Measurements from ENCODE around the gene RPH3AL.

The RPH3AL gene, protein sequence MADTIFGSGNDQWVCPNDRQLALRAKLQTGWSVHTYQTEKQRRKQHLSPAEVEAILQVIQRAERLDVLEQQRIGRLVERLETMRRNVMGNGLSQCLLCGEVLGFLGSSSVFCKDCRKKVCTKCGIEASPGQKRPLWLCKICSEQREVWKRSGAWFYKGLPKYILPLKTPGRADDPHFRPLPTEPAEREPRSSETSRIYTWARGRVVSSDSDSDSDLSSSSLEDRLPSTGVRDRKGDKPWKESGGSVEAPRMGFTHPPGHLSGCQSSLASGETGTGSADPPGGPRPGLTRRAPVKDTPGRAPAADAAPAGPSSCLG

GRCh38 chr17:352421-353212 lies at the start of gene RPH3AL:
RPH3AL (minus strand) TSS chr17:352807; CDS start chr17:327543, 25,264 bp downstream.
- DNase-seq, result peak; percentile 6

DNA sequence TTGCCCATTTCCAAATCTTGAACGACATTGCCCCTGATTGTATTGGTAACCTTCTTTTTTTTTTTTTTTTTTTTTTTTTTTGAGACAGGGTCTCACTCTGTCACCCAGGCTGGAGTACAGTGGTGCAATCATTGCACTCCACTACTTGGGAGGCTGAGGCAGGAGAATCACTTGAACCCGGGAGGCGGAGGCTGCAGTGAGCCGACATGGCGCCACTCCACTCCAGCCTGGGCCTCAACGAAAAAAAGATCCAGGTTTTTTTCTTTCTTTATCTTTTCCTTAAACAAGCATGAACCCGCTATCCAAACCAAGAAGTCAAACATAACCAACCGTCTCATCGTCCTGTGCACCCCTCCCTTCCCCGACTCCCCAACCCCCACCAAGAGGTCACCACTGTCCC lies 47.6 kb upstream of the RPH3AL start:
- no peak for DNase-seq

DNA sequence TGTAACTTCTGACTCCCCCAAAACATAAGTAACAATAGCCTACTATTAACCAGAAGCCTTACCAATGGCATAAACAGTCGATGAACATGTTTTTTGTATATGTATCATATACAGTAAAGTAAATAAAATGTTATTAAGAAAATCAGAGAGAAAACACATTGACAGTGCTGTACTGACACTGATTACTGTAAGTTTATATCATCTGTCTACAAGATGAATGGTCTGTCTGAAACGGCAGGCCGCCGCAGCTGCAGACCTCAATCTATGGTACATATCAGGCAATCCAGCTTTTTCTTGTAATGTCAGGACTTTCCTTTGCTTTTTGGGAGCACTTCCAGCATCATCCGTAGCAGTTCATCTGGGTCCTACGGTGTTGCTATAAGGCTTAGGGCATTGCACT lies 44.2 kb upstream of the RPH3AL start:
- no peak for DNase-seq

DNA sequence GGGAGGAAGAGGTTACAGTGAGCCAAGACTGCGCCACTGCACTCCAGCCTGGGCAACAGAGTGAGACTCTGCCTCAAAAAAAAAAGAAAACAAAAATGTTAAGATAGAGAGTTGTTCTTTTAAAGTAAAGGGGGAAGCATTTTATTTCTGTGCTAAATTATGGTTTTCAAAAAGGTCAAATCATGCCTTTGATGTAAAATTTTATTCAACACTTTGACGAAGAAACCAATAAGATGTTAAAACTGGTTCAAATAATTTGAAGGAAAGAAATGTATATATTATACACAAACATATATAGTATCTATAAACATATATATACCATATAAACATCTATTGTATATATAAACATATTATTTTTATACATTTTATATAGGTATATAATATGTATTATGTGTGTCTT lies 43.4 kb upstream of the RPH3AL start:
- DNase-seq, result no peak

GRCh38 chr17:395179-395578 lies 42.6 kb upstream of the RPH3AL start:
- no peak for DNase-seq

DNA sequence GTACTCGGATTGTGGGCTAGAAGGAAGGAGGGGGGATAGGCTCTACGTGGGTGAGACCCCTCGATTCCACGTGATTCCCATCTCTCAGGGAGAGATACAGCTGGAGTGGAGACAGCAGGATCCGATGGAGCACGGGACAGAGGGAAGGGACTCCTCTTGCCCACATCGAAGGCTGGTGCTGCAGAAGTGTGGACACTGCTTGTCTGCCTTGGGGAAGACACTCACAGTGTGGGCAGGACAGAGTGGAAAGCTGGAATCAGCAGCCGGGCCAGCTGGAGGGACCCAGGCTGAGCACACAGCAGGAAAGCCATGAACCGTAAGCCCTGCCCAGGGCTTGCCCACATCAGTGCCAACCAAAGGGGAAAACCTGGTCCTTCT lies 42.1 kb upstream of the RPH3AL start:
- DNase-seq, result no peak

- no peak for DNase-seq
Observed at GRCh38 chr17:393806-394717, 41.5 kb upstream of the RPH3AL start.

DNA sequence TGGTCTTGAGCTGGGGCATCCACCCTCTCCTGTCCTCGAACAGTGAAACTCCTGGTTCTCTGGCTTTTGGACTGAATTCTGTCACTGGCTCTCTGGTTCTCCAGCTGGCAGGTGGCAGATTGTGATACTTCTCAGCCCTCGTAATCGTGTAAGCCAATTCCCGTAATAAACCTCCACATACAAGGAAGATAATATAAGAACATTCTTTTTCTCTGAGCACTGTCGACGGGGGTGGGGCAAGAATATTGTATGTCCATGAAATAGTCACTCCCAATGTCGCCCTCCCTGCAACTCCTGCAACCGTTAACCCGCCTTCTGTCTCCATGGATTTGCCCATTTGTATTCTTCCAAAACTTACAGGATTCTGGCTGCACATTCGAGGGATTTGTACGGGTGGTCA lies 39.2 kb upstream of the RPH3AL start:
- no peak for DNase-seq

GRCh38 chr17:390025-390424 lies 37.4 kb upstream of the RPH3AL start:
- DNase-seq, result no peak

DNA sequence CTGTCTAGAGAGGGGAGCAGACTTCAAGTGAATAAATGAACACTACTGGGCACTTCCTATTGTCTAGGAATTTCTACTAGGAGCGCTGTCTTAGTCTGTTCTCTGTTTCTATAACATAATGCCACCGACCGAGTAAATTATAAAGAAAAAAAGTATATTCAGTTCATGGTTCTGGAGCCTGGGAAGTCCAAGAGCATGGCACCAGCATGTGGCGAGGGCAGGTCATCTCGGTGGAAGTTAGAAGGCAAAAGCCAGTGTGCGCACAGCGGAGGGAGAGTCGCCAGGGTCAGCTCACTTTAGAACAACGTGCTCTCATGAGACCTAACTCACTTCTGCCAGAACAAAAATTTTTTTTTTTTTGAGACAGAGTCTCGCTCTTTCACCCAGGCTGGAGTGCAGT lies 35.5 kb upstream of the RPH3AL start:
- no peak for DNase-seq

DNA sequence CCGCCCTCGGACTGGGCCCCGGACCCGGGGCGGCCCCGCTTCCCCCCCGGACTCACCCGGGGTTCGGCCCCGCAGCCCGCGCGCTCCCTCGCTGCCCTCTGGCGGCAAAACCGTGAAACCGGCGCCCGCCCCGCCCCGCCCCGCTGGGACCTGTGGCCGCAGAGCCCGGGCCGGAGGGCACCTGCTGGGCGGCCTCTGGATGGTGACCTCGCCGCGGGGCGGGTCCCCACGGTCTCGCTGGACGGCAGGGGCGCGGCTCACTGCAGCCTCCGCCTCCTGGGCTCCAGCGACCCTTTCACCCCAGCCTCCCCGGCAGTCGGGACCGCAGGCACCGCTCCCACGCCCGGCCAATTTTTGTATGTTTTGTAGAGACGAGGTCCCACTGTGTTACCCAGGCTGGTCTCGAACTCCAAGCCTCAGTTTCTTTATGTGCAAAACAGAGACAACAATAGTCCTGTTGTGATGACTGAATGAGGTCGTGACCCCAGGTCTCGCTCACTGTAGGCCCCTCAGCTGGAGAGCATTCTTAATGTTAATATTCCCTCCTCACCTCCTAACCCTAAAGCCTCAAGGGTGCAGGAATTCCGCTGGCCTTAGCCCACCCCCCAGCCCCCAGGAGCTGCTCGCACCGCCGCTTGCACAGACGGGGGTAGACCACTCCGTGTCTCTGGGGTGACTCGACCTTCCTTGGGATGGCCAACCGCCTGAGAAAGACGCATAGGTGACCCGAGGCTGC lies 33.7 kb upstream of the RPH3AL start:
- peak; percentile 6 for DNase-seq

GRCh38 chr17:385836-386140 lies 33.2 kb upstream of the RPH3AL start:
- DNase-seq, result no peak

DNA sequence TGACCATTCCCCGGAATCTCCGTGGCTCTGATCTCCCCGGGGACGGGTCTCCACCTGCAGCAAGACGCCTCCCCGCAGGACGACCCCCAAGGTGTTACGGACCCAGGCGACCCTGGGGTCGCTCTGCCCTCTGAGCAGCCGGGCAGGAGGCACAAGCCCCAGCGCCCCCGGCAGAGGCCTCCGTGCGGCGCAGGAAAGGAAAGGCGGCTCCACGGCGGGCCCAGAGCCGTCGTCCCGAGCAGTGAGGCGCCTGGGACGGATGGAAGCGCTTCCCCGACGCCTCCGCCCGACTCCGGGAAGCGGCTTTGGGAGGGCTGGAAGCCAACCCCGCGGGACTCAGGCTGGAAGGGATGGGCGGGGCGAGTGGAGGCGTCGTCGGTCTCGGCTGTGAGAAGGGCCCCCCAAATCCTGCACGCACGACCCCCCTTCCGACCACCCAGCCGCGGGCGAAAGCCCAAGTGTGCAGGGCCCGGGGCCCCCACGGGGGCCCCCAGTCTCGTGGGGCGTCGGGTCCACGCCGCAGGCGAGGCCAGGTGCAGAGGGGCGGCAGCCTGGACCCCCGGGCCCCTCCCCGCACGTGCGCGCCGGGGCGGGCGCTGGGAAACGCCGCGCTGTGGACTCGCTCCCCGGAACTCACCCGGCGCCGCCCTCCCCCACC lies 32.7 kb upstream of the RPH3AL start:
- DNase-seq, result no peak

DNA sequence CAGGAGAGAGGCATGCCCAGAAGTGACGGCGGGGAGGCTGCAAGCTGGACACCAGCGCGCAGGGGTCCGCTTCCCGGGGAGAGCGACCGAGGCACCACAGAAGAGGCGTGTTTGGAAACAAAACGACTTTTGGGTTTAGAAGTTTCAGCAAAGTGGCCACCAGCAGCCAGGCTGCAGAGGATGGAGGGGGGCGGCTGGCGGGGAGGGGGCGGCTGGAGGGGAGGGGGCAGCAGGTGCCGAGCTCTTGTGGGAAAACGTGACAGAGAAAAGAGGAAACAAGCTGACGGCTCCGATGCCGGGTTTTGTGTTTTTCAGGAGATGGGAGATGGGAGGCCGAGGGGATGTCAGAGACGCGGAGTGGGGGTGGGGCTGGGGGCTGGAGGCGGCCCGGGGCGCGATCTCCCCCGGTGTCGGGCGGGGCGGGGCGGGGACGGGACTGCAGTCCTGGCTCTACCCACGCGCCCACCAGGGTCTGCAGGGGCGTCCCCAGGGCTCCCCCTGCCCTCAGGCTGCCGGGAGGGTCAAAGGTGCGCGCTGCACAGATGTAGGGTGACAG lies 32.1 kb upstream of the RPH3AL start:
- DNase-seq, result no peak

DNA sequence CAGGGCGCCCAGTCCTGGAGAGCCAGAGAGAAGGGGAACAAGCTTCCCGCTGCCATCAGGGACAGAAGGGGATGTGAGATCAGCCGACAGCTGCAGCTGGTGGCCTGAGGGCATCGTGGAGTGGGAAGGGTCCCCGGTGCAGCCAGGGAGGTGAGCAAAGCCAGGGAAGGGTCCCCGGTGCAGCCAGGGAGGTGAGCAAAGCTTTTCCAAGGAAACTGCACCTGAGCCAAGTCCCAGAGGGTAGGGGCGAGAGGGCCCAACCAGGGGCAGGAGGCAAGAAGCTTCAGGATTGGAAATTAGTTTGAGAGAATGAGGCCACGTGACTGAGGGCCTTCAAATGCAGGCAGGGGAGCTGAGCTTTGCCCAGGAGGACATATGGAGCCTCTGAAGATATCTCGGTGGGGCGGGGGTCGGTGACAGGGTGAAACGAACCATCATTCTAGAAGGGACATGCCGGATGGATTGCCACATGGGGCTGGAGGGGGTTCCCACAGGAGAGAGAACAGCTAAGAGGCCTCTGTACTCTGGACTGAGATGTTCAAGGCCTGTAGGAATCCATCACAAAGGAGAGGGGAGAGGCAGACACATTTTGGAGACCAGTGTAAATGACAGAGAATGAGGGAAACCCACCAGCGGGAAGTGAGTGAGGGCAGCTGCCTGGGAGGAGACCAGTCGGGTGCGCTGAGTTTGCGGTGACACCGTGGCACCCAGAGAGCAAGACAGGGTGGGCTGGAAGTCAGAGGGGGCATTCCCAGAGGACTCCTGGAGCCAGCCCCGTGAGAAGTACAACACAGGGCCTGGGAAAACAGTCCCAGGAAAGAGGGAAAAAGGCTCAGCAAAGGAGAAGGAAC lies 31.4 kb upstream of the RPH3AL start:
- DNase-seq, result no peak

- no peak for DNase-seq
Observed at GRCh38 chr17:382644-383533, 30.3 kb upstream of the RPH3AL start.

DNA sequence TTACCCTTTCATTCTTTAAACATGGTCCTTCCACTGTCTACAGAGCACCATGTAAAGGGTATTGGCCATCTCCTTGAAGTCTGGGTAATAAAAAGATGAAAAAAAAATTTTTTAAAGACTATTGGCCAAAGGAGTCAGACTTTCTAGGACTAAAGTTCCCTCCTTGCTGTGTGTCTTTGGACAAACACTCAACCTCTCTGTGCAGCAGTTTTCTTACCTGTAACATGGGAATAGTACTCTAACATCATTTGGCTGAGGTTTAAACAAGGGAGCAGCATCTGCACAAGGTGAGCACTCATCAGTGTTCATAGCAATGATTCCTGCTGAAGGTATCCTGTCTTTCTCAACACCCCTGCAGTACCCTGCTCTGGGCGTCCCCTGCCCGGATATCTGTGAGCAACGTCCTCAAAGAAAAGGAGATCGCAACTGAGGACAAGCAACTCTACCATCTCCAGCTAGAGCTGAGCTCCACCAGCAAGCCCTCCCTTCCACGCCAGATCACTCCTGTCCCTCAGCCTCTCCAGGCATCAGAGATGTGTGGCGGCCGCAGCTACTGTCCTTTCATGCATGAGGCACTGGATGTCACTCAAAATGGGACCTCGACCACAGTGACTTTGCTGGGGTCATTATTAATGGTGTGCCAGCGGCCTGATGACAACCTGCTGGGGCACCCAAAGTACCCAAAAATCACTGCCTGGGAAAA lies 29.5 kb upstream of the RPH3AL start:
- no peak for DNase-seq

GRCh38 chr17:381516-381915 lies 28.9 kb upstream of the RPH3AL start:
- DNase-seq, result no peak
